GM19025 (cell line): ENCODE data around the gene SEPTIN2.
A peak's percentile ranks its signal among the peaks of the same experiment; 100 is the strongest.
"Not testable (repeated sequence)": the region's sequence is repeated elsewhere in the genome, so short reads cannot be mapped to it uniquely, and the experiment has no call there.

Experiments used
- ATAC-seq: cut with Tn5 transposase; IDR thresholded peaks from one replicate; pipeline ENCODE4 v1.9.1; 2021; ENCODE audit warnings: mild to moderate bottlenecking, low read depth, moderate library complexity; ENCODE audit not compliant: unreplicated experiment

SEPTIN2 gene

GRCh38 chr2:241378816-241379215 lies 63.1 kb downstream of the SEPTIN2 start:
- ATAC-seq: no peak

- ATAC-seq: no peak
These were observed 64.1 kb downstream of the SEPTIN2 start for GRCh38 chr2:241379481-241380480.

GRCh38 chr2:241381872-241382271 lies 66.1 kb downstream of the SEPTIN2 start:
- ATAC-seq: no peak

GRCh38 chr2:241385450-241385849 lies 69.7 kb downstream of the SEPTIN2 start:
- not testable (repeated sequence) for ATAC-seq

- no peak for ATAC-seq
These were observed 70.8 kb downstream of the SEPTIN2 start for GRCh38 chr2:241386519-241386918.

- no peak for ATAC-seq
These were observed 74.0 kb downstream of the SEPTIN2 start for GRCh38 chr2:241389697-241390096.

GRCh38 chr2:241390301-241391206 lies 74.8 kb downstream of the SEPTIN2 start:
- ATAC-seq: peak; percentile 59

GRCh38 chr2:241391892-241392665 lies 76.4 kb downstream of the SEPTIN2 start:
- no peak for ATAC-seq

- not testable (repeated sequence) for ATAC-seq
These were observed 77.0 kb downstream of the SEPTIN2 start for GRCh38 chr2:241392753-241393152.

- ATAC-seq: no peak
These were observed 77.9 kb downstream of the SEPTIN2 start for GRCh38 chr2:241393524-241394196.

- ATAC-seq: not testable (repeated sequence)
These were observed 81.1 kb downstream of the SEPTIN2 start for GRCh38 chr2:241396809-241397208.

GRCh38 chr2:241399941-241400922 lies 84.5 kb downstream of the SEPTIN2 start:
- ATAC-seq: no peak
